Right atrium auricular region (tissue), 2 donors: ENCODE measurements around the gene PLPPR3. TPM values are rescaled to one million over a fixed set of nuclear protein-coding genes. Genes with fewer than 3 reads are reported as not detected.

Experiments
- DNase-seq: peaks from one replicate; pipeline ENCODE4 v3.0.0-alpha.2; 2019; ENCODE audit warnings: low spot score
- H3K27ac ChIP-seq, 2 donors: fragments of 200-600 bp; sonication (generic); 1 replicate in 1 of 2; 2 replicates in 1 of 2; pipeline ENCODE4 v1.5.1; 2016 to 2019
- H3K27me3 ChIP-seq, 2 donors: fragments of 200-600 bp; sonication (generic); one replicate each; pipeline versions ENCODE4 v1.5.1 to v1.6.0; 2017 to 2019
- H3K36me3 ChIP-seq: fragments of 200-600 bp; sonication (generic); one replicate; pipeline ENCODE4 v1.5.1; 2016
- H3K4me1 ChIP-seq, 2 donors: fragments of 200-600 bp; sonication (generic); one replicate each; pipeline versions ENCODE4 v1.5.1 to v1.6.0; 2017 to 2019
- H3K4me3 ChIP-seq, 2 donors: fragments of 200-600 bp; sonication (generic); 1 replicate in 1 of 2; 2 replicates in 1 of 2; pipeline ENCODE4 v1.5.1; 2017 to 2019; ENCODE audit warnings: mild to moderate bottlenecking in 1 of 2, moderate library complexity in 1 of 2
- H3K9me3 ChIP-seq, 2 donors: fragments of 200-600 bp; sonication (generic); one replicate each; pipeline ENCODE4 v1.5.1; 2019
- CTCF ChIP-seq, 2 donors: fragments of 200-600 bp; sonication (generic); IDR thresholded peaks; one replicate each; pipeline ENCODE4 v1.5.1; 2019; ENCODE audit warnings: antibody characterized with exemption in 2 of 2
- total RNA-seq, 2 donors: library from RNA; depleted of rRNA; stranded (reverse); fragments of >200 nt; gene quantifications; one replicate each; pipeline ENCODE4 v1.1.0, GENCODE V29; 2016

Gene PLPPR3
- total RNA-seq, 2 donors from 2014 or later: not detected

GRCh38 chr19:831407-832369, 9.9 kb upstream of the PLPPR3 start:
- H3K27me3 ChIP-seq: no peaks in the 10 kb centered on the region
- H3K27ac ChIP-seq: no peak overlapping the region
- no peaks in the 10 kb centered on the region for H3K4me1 ChIP-seq
- H3K9me3 ChIP-seq: no peaks in the 10 kb centered on the region
- no peaks in the 10 kb centered on the region for H3K36me3 ChIP-seq
- H3K4me3 ChIP-seq: no peak overlapping the region
- no peak for DNase-seq
- TF ChIP-seq CTCF (IDR thresholded peaks at IDR 0.05): no peak

GRCh38 chr19:829129-829758, 7.5 kb upstream of the PLPPR3 start:
- no peak for TF ChIP-seq CTCF (IDR thresholded peaks at IDR 0.05)
- Histone ChIP-seq H3K4me3 (no peak overlapping the region), H3K27me3 (no peaks in the 10 kb centered on the region)

GRCh38 chr19:827710-828321, 6.1 kb upstream of the PLPPR3 start, which contains the start of gene AZU1:
Gene AZU1, plus strand, starts transcription at chr19:827837. Its CDS starts 10 bp downstream, at chr19:827847.
- no peak for DNase-seq
- no peaks in the 10 kb centered on the region for H3K27me3 ChIP-seq

More at GRCh38 chr19:829129-829758, 7.5 kb upstream of the PLPPR3 start:
- H3K4me1 ChIP-seq: no peaks in the 10 kb centered on the region
- no peak overlapping the region for H3K27ac ChIP-seq
- no peaks in the 10 kb centered on the region for H3K9me3 ChIP-seq
- no peak for DNase-seq
- H3K36me3 ChIP-seq: no peaks in the 10 kb centered on the region

GRCh38 chr19:827314-827709, 5.6 kb upstream of the PLPPR3 start:
- Histone ChIP-seq H3K27ac (no peak overlapping the region), H3K36me3 (no peaks in the 10 kb centered on the region), H3K9me3 (no peaks in the 10 kb centered on the region), H3K27me3 (peaks cover 0 to 5% of the 10 kb centered on the region in 2 donors), H3K4me3 (no peak overlapping the region), H3K4me1 (peaks cover 0 to 5% of the 10 kb centered on the region in 2 donors)
- TF ChIP-seq CTCF (IDR thresholded peaks at IDR 0.05): no peak
- DNase-seq: no peak

More at GRCh38 chr19:827710-828321, 6.1 kb upstream of the PLPPR3 start, which contains the start of gene AZU1:
- H3K9me3 ChIP-seq: no peaks in the 10 kb centered on the region
- H3K4me3 ChIP-seq: no peak within 1 kb of the TSS
- no peaks in the 10 kb centered on the region for H3K36me3 ChIP-seq
- no peak within 1 kb of the TSS for H3K27ac ChIP-seq
- TF ChIP-seq CTCF (IDR thresholded peaks at IDR 0.05): no peak
- no peaks in the 10 kb centered on the region for H3K4me1 ChIP-seq

- Histone ChIP-seq H3K27ac (no peak overlapping the region), H3K36me3 (no peaks in the 10 kb centered on the region), H3K9me3 (no peaks in the 10 kb centered on the region), H3K27me3 (peaks cover 0 to 9% of the 10 kb centered on the region in 2 donors), H3K4me1 (peaks cover 0 to 17% of the 10 kb centered on the region in 2 donors), H3K4me3 (no peak overlapping the region)
- DNase-seq: no peak
- no peak for TF ChIP-seq CTCF (IDR thresholded peaks at IDR 0.05)
These were observed 4.3 kb upstream of the PLPPR3 start for GRCh38 chr19:825897-826644.
